GM18909 (cell line): Measurements from ENCODE around the gene CST9.

Experiments
- ATAC-seq: cut with Tn5 transposase; IDR thresholded peaks from one replicate; pipeline ENCODE4 v1.9.1; 2021; ENCODE audit warnings: mild to moderate bottlenecking; ENCODE audit not compliant: unreplicated experiment, poor library complexity

Gene CST9

DNA sequence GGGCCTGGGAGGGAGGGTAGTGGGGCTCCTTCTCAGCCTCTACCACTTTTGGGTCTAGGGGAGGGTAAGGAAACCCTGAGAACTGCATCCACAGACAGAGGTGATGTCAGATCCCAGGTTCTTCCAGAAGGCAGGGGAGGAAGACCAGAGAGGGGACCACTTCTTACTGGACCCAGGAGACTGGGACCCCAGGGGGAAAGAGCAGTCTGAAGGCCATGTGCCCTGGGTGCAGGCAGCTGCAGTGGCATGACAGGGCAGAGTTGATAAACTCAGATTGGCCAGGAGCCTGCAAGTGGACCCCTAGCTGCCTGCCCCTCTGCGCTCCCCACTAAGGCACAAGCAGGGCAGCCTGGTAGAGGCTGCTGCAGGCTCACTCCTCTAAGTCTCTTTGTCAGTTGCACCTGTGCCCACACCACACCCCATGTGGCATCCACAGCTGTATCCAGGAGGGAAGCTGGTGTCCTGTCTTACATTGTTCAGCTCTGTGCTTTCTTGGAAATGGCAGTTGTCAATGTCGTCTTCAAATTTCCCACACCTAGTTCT is 40.1 kb downstream of the CST9 start:
- no peak for ATAC-seq

DNA sequence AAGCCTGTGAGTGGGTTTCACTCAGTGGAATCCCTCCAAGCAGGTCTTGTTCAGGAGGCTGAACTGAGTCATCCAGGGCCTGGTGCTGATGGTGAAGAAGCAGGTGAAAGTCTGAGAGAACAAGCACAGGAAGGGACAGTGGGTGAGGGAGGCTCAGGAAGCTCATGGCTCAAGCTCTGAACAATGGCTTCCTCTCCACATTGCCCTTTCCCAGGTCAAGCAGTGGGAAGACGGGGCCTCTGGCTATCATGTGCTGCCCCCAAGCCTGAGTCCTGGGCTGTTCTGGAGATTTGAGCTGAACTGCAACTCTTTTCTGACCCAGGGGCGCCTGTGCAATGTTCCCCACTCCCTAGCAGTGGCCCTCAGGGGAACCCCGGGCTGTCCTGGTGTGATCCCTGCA is 40.8 kb downstream of the CST9 start:
- no peak for ATAC-seq

DNA sequence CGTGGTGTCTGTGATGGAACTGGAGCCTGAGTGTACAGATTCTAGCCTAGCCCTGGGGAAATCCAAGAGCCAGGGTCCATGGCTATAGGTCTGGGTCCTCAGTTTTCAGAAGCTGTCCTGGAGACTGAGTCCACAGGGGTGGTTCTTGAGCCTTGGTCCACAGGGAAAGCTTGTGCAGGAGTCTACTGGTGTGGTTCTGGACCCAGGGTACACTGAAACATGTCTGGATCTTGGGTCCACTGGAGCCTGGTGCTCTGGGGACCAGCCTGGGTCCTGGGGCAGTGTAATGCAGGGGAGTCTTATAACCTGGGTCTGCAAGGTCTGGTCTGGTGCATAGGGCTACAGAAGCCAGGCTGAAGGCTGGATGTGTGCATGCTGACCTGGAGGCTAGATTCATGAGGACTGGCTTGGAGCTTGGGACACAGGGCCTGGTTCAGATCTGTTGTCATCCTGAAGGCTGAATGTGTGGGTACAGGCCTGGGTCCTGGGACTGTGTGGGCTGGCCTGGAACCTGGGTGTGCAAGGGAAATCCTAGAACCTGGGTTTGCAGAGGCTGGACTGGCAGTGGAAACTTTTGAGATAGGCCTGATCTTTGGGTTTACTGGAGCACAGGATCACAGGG is 42.9 kb downstream of the CST9 start:
- ATAC-seq = no peak

DNA sequence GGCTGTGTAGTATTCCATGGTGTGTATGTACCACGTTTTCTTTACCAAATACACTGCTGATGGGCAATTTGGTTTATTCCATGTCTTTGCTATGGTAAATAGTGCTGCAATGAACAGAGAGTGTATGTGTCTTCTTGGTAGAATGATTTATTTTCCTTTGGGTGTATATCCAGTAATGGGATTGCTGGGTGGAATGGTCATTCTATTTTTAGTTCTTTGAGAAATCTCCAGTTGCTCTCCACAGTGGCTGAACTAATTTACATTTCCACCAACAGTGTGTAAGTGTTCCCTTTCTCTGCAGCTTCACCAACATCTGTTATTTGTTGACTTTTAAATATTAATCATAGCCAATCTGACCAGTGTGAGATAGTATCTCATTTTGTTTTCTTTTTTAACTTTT is 51.3 kb downstream of the CST9 start:
- ATAC-seq = no peak
